HepG2 (cell line): ENCODE data around the gene DDX17. TPM values are rescaled to one million over a fixed set of nuclear protein-coding genes. Genes with fewer than 3 reads are reported as not detected.

ENCODE experiments used
- CBX1 ChIP-seq: IDR thresholded peaks from one replicate; pipeline ENCODE4 v1.6.1; 2016; ENCODE audit warnings: antibody characterized with exemption, low read depth
- DNMT3B ChIP-seq: conservative IDR thresholded peaks from 2 replicates; pipeline ENCODE4 v1.6.1; 2016; ENCODE audit warnings: missing biosample characterization, control low read depth
- HNF1B ChIP-seq: sonication (generic); formaldehyde crosslinking; IDR thresholded peaks from 2 replicates; pipeline ENCODE4 v1.5.1; 2020; ENCODE audit warnings: mild to moderate bottlenecking, moderate library complexity, missing genetic modification reagents
- LCORL ChIP-seq, 2 experiments: fragments of 450-650 bp in 1 of 2; sonication (generic) in 1 of 2; formaldehyde crosslinking in 1 of 2; IDR thresholded peaks; 2 replicates each; pipeline versions ENCODE4 v1.5.0 to v1.6.1; 2017 to 2020; ENCODE audit warnings: antibody characterized with exemption in 1 of 2, missing genetic modification reagents in 1 of 2
- MAZ ChIP-seq, 2 experiments: sonication (generic) in 1 of 2; formaldehyde crosslinking in 1 of 2; IDR thresholded peaks; 2 replicates each; pipeline versions ENCODE4 v1.5.0 to v1.6.1; 2012 to 2020; ENCODE audit warnings: low read depth in 2 of 2, mild to moderate bottlenecking in 2 of 2, borderline replicate concordance in 1 of 2, improper control_type of control experiment in 1 of 2, low read length in 1 of 2, missing genetic modification reagents in 1 of 2, moderate library complexity in 1 of 2
- TBX3 ChIP-seq: fragments of 450-650 bp; IDR thresholded peaks from 2 replicates; pipeline ENCODE4 v1.6.1; 2017; ENCODE audit warnings: antibody characterized with exemption, mild to moderate bottlenecking, inconsistent platforms, borderline replicate concordance
- TCF12 ChIP-seq, 2 experiments: fragments of 450-650 bp in 1 of 2; sonication (generic) in 1 of 2; formaldehyde crosslinking in 1 of 2; IDR thresholded peaks; 2 replicates each; pipeline versions ENCODE4 v1.6.1 to v1.8.0; 2017 to 2022; ENCODE audit warnings: antibody characterized with exemption in 1 of 2, mild to moderate bottlenecking in 1 of 2, missing genetic modification reagents in 1 of 2, moderate library complexity in 1 of 2
- TOPORS ChIP-seq: sonication (generic); formaldehyde crosslinking; IDR thresholded peaks from 2 replicates; pipeline ENCODE4 v1.8.0; 2023; ENCODE audit warnings: mild to moderate bottlenecking, missing genetic modification reagents
- ZNF713 ChIP-seq: sonication (generic); formaldehyde crosslinking; IDR thresholded peaks from 2 replicates; pipeline ENCODE4 v1.4.0; 2020; ENCODE audit warnings: mild to moderate bottlenecking, missing genetic modification reagents
- polyA plus RNA-seq, 8 experiments: library from polyadenylated mRNA; depleted of rRNA in 3 of 8; stranded (reverse) in 7 of 8; unstranded in 1 of 8; fragments of >200 nt; fragmentation: Illumina TruSeq in 4 of 8; extraction: Trizol in 4 of 8; gene quantifications; 2 replicates each; pipeline versions ENCODE4 v1.2.1 to v1.2.3, GENCODE V29; 2011 to 2016; ENCODE audit warnings: low read depth in 4 of 8, missing spikeins in 1 of 8, mixed read lengths in 1 of 8; ENCODE audit not compliant: insufficient read depth in 1 of 8
- total RNA-seq, 5 experiments: library from RNA; depleted of rRNA; stranded (reverse); fragments of >200 nt; fragmentation: Illumina TruSeq; extraction: Trizol; gene quantifications; 2 replicates each; pipeline ENCODE4 v1.2.3, GENCODE V29; 2016; ENCODE audit warnings: low read depth in 1 of 5
- TF ChIP-seq, protein P1 (sequence below), 2 experiments: fragments of 450-650 bp in 1 of 2; sonication (generic) in 1 of 2; formaldehyde crosslinking in 1 of 2; IDR thresholded peaks; 2 replicates each; pipeline versions ENCODE4 v1.6.1 to v1.8.0; 2016 to 2022; ENCODE audit warnings: antibody characterized with exemption in 1 of 2, mild to moderate bottlenecking in 1 of 2, missing genetic modification reagents in 1 of 2
- TF ChIP-seq, protein P2 (sequence below): IDR thresholded peaks from 2 replicates; pipeline ENCODE4 v1.6.1; 2012; ENCODE audit warnings: low read depth, low read length, improper control_type of control experiment

Gene DDX17
- total and polyA plus RNA-seq, 2 of the 13 experiments (the other 11 are each of a cell fraction or from before 2014, with no cell fraction given): 238 to 344 TPM

- TF ChIP-seq, protein P1, sequence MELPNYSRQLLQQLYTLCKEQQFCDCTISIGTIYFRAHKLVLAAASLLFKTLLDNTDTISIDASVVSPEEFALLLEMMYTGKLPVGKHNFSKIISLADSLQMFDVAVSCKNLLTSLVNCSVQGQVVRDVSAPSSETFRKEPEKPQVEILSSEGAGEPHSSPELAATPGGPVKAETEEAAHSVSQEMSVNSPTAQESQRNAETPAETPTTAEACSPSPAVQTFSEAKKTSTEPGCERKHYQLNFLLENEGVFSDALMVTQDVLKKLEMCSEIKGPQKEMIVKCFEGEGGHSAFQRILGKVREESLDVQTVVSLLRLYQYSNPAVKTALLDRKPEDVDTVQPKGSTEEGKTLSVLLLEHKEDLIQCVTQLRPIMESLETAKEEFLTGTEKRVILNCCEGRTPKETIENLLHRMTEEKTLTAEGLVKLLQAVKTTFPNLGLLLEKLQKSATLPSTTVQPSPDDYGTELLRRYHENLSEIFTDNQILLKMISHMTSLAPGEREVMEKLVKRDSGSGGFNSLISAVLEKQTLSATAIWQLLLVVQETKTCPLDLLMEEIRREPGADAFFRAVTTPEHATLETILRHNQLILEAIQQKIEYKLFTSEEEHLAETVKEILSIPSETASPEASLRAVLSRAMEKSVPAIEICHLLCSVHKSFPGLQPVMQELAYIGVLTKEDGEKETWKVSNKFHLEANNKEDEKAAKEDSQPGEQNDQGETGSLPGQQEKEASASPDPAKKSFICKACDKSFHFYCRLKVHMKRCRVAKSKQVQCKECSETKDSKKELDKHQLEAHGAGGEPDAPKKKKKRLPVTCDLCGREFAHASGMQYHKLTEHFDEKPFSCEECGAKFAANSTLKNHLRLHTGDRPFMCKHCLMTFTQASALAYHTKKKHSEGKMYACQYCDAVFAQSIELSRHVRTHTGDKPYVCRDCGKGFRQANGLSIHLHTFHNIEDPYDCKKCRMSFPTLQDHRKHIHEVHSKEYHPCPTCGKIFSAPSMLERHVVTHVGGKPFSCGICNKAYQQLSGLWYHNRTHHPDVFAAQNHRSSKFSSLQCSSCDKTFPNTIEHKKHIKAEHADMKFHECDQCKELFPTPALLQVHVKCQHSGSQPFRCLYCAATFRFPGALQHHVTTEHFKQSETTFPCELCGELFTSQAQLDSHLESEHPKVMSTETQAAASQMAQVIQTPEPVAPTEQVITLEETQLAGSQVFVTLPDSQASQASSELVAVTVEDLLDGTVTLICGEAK (IDR thresholded peaks at IDR 0.05): no peak
- TF ChIP-seq, protein P1 (CRISPR knock-in tag; IDR thresholded peaks at IDR 0.05): peak; percentile 42; the same call in 1 of the 2 replicates
- TF ChIP-seq, protein P2, sequence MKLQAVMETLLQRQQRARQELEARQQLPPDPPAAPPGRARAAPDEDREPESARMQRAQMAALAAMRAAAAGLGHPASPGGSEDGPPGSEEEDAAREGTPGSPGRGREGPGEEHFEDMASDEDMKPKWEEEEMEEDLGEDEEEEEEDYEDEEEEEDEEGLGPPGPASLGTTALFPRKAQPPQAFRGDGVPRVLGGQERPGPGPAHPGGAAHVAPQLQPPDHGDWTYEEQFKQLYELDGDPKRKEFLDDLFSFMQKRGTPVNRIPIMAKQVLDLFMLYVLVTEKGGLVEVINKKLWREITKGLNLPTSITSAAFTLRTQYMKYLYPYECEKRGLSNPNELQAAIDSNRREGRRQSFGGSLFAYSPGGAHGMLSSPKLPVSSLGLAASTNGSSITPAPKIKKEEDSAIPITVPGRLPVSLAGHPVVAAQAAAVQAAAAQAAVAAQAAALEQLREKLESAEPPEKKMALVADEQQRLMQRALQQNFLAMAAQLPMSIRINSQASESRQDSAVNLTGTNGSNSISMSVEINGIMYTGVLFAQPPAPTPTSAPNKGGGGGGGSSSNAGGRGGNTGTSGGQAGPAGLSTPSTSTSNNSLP: no peak
- TF ChIP-seq TCF12 (IDR thresholded peaks at IDR 0.05): no peak
- no peak; the same call in none of the 2 replicates for TF ChIP-seq TCF12 (CRISPR knock-in tag; IDR thresholded peaks at IDR 0.05)
- no peak for TF ChIP-seq CBX1
- no peak for TF ChIP-seq TBX3
- no peak for TF ChIP-seq MAZ (IDR thresholded peaks at IDR 0.05; ENCODE audit: borderline replicate concordance, low read depth, low read length)
- peak; percentile 23; the same call in 1 of the 2 replicates for TF ChIP-seq MAZ (CRISPR knock-in tag; IDR thresholded peaks at IDR 0.05; ENCODE audit: low read depth)
- TF ChIP-seq HNF1B (CRISPR knock-in tag): no peak
- TF ChIP-seq LCORL (IDR thresholded peaks at IDR 0.05): no peak
- no peak for TF ChIP-seq LCORL (CRISPR knock-in tag; IDR thresholded peaks at IDR 0.05)
- TF ChIP-seq TOPORS (CRISPR knock-in tag): 0 out of 2 replicates have a peak, but pooled peaks have one; percentile 22
- TF ChIP-seq DNMT3B: no peak
- no peak for TF ChIP-seq ZNF713 (CRISPR knock-in tag)
These were observed 482 bp downstream of the DDX17 start (continued) for GRCh38 chr22:38505541-38506117.
